Dendritic cell treated with granulocyte-macrophage colony-stimulating factor and Interleukin-4, amounts not matched to agents 40 ng/mL and 50 ng/mL, for 4 days (primary cell): Measurements from ENCODE around the gene PROSER2.

Experiments used
- H3K27ac Mint-ChIP-seq: one replicate; pipeline ENCODE4 v1.8.0; 2022; ENCODE audit warnings: mild to moderate bottlenecking, mixed read lengths
- H3K27me3 Mint-ChIP-seq: one replicate; pipeline ENCODE4 v1.8.0; 2022; ENCODE audit warnings: mild to moderate bottlenecking, mixed read lengths
- H3K36me3 Mint-ChIP-seq: one replicate; pipeline ENCODE4 v1.8.0; 2022; ENCODE audit warnings: low read depth, mixed read lengths
- H3K4me1 Mint-ChIP-seq: one replicate; pipeline ENCODE4 v1.8.0; 2022; ENCODE audit warnings: low read depth, mixed read lengths
- H3K4me3 Mint-ChIP-seq: one replicate; pipeline ENCODE4 v1.8.0; 2022; ENCODE audit warnings: mild to moderate bottlenecking, moderate library complexity, mixed read lengths
- H3K9me3 Mint-ChIP-seq: one replicate; pipeline ENCODE4 v1.8.0; 2022; ENCODE audit warnings: mixed read lengths
- intact Hi-C: fragments of 100-400 bp; cut with micrococcal nuclease; formaldehyde crosslinking; loops from one replicate; pipeline ENCODE4 v1.15.0; 2022

Gene PROSER2

GRCh38 chr10:11856089-11856488, 32.9 kb downstream of the PROSER2 start:
- intact Hi-C loops, result no loop called here
- no peak overlapping the region for H3K4me3 Mint-ChIP-seq
- no peaks in the 10 kb centered on the region for H3K9me3 Mint-ChIP-seq
- H3K4me1 Mint-ChIP-seq, result no peaks in the 10 kb centered on the region
- H3K27ac Mint-ChIP-seq, result no peak overlapping the region
- H3K27me3 Mint-ChIP-seq, result no peaks in the 10 kb centered on the region
- peaks cover 5% of the 10 kb centered on the region for H3K36me3 Mint-ChIP-seq

DNA sequence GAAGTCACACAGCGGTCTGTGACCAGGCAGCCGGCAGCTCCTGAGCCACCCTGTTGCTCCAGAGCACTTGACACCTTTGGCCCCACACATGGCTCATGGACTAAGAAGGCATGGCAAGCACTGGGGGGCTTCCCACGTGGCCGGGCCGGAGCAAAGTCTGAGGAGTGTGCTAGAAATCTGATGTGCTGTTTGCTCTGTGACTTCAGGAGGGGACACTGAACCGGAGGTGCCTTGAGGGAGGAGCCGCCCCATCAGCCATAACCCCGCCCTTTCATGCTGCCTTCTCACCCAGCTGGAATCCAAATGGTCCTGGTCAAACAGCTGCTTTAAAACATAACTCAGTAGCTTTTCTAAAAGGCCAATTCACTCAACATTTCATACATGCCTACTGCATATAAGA, 33.5 kb downstream of the PROSER2 start:
- no peaks in the 10 kb centered on the region for H3K9me3 Mint-ChIP-seq
- peaks cover 5% of the 10 kb centered on the region for H3K36me3 Mint-ChIP-seq
- H3K4me1 Mint-ChIP-seq, result no peaks in the 10 kb centered on the region
- no peak overlapping the region for H3K4me3 Mint-ChIP-seq
- H3K27ac Mint-ChIP-seq, result no peak overlapping the region
- intact Hi-C loops, result no loop called here
- no peaks in the 10 kb centered on the region for H3K27me3 Mint-ChIP-seq

GRCh38 chr10:11858093-11858492, 34.9 kb downstream of the PROSER2 start:
- intact Hi-C loops, result no loop called here
- Mint-ChIP-seq H3K27me3 (no peaks in the 10 kb centered on the region), H3K4me1 (peaks cover under 1% of the 10 kb centered on the region), H3K9me3 (no peaks in the 10 kb centered on the region), H3K4me3 (no peak overlapping the region), H3K36me3 (peaks cover 5% of the 10 kb centered on the region), H3K27ac (no peak overlapping the region)

GRCh38 chr10:11861341-11861740, 38.2 kb downstream of the PROSER2 start:
- Mint-ChIP-seq H3K4me3 (no peak overlapping the region), H3K36me3 (no peaks in the 10 kb centered on the region), H3K9me3 (no peaks in the 10 kb centered on the region), H3K27me3 (no peaks in the 10 kb centered on the region), H3K4me1 (peaks cover 14% of the 10 kb centered on the region), H3K27ac (no peak overlapping the region)
- intact Hi-C loops, result no loop called here

DNA sequence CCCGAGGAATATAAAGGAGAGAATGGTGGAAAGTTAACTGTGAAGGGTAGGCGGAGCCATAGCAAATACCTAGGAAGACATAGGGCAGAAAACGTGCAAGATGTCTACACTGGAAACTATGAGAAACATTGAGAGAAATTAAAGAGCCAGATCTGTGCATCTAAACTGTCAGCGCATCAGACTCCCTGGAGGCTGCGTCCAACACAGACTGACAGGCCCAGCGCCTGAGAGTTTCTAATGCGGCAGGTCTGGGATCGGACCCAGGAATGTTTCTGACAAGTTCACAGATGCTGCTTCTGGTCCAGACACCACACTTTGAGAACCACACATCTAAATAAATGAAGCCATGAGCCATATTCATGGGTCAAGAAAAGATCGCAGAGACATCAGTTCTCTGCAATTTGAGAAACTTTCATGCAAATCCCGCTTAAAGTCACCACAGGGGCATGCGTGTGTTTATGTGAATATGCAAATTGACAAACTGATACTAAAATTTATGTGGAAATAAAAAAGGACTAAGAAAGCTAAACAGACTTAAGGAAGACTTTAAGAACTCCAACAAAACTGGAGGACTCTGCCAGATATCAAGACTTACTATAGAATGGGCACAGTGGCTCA, 38.8 kb downstream of the PROSER2 start:
- H3K9me3 Mint-ChIP-seq, result no peaks in the 10 kb centered on the region
- intact Hi-C loops, result no loop called here
- no peaks in the 10 kb centered on the region for H3K36me3 Mint-ChIP-seq
- H3K27ac Mint-ChIP-seq, result no peak overlapping the region
- H3K27me3 Mint-ChIP-seq, result no peaks in the 10 kb centered on the region
- H3K4me3 Mint-ChIP-seq, result no peak overlapping the region
- peaks cover 14% of the 10 kb centered on the region for H3K4me1 Mint-ChIP-seq

DNA sequence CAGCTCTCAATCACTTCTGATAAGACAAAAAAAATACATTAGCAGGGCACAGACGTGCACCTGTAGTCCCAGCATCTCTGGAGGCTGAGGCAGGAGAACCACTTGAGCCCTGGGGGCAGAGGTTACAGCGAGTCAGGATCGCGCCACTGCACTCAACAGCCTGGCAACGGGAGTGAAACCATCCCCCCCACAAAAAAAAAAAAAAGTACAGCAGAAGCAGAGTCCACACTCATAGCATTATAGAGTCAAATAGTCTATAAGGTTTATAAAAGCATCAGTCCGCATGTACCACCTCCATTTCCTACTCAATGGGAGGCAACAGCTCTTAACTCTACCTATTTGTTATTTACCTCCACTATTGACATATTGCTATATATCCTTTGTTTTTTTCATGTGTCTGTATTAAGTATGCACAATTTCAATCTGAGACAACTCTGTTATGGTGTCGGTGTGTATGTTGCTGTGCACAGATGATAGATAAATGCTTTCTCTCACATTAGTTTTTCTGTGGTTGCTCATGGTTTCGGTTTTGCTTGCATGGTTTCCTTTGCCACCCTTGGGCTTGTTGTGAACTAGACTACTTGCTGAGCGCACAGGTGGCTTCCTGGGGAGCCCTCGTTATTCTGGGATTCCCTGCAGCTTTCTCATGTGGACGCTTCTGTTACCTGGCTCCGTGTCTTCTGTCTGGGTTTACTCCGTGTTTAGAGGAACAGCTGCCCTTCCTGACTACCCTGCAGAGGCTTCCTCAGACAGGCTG, 40.4 kb downstream of the PROSER2 start:
- H3K27me3 Mint-ChIP-seq, result no peaks in the 10 kb centered on the region
- H3K27ac Mint-ChIP-seq, result peak overlapping the region; percentile 48
- intact Hi-C loops, result no loop called here
- no peaks in the 10 kb centered on the region for H3K36me3 Mint-ChIP-seq
- H3K4me1 Mint-ChIP-seq, result peaks cover 14% of the 10 kb centered on the region
- no peaks in the 10 kb centered on the region for H3K9me3 Mint-ChIP-seq
- H3K4me3 Mint-ChIP-seq, result peak overlapping the region; percentile 65

DNA sequence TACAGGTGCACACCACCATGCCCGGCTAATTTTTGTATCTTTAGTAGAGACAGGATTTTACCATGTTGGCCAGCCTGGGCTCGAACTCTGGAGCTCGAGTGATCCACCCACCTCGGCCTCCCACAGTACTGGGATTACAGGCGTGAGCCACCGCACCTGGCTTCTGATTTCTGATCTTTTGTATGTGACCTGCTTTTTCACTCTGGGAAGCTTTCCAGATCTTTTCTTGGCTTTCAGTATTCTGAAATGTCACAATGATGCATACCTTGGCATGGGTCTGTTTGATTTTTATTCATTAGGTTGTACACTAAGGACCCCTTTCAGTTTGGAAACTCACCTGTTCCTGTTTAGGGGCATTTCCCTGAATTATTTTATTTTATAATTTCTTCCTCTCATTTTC, 41.6 kb downstream of the PROSER2 start:
- intact Hi-C loops, result no loop called here
- no peaks in the 10 kb centered on the region for H3K27me3 Mint-ChIP-seq
- peaks cover 14% of the 10 kb centered on the region for H3K4me1 Mint-ChIP-seq
- H3K4me3 Mint-ChIP-seq, result no peak overlapping the region
- no peaks in the 10 kb centered on the region for H3K36me3 Mint-ChIP-seq
- no peak overlapping the region for H3K27ac Mint-ChIP-seq
- H3K9me3 Mint-ChIP-seq, result no peaks in the 10 kb centered on the region

- H3K9me3 Mint-ChIP-seq, result no peaks in the 10 kb centered on the region
- peaks cover 14% of the 10 kb centered on the region for H3K4me1 Mint-ChIP-seq
- no peaks in the 10 kb centered on the region for H3K27me3 Mint-ChIP-seq
- intact Hi-C loops, result no loop called here
- no peaks in the 10 kb centered on the region for H3K36me3 Mint-ChIP-seq
- no peak overlapping the region for H3K27ac Mint-ChIP-seq
- H3K4me3 Mint-ChIP-seq, result no peak overlapping the region
Observed at GRCh38 chr10:11865561-11865960, 42.4 kb downstream of the PROSER2 start.

GRCh38 chr10:11866199-11866925, 43.2 kb downstream of the PROSER2 start:
- H3K27ac Mint-ChIP-seq, result no peak overlapping the region
- no peaks in the 10 kb centered on the region for H3K9me3 Mint-ChIP-seq
- H3K36me3 Mint-ChIP-seq, result no peaks in the 10 kb centered on the region
- H3K4me3 Mint-ChIP-seq, result no peak overlapping the region
- intact Hi-C loops, result no loop called here
- H3K4me1 Mint-ChIP-seq, result peaks cover 16% of the 10 kb centered on the region
- no peaks in the 10 kb centered on the region for H3K27me3 Mint-ChIP-seq

DNA sequence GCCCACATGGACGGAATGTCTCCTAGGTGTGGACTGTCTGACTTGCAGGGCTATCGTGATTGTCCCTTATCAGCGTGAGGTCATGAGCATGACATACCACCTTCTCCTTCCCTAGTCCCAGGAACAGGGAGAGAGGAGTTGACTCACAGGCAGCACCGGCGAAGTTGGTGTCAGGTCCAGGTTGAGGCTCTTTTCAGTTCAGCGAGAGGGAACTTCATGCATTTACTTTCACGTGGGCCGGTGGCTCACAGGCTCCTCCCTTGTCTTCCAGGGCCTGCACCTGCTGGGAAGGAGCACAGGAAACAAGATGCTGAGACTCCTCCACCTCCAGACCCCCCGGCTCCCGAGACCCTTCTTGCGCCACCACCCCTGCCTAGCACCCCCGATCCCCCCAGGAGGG, 46.1 kb downstream of the PROSER2 start:
- peaks cover 8% of the 10 kb centered on the region for H3K4me1 Mint-ChIP-seq

GRCh38 chr10:11869743-11870460, 46.7 kb downstream of the PROSER2 start:
- no peaks in the 10 kb centered on the region for H3K27me3 Mint-ChIP-seq
- no peaks in the 10 kb centered on the region for H3K9me3 Mint-ChIP-seq
- intact Hi-C loops, result no loop called here
- no peaks in the 10 kb centered on the region for H3K36me3 Mint-ChIP-seq
- no peak overlapping the region for H3K4me3 Mint-ChIP-seq
- H3K4me1 Mint-ChIP-seq, result peaks cover 12% of the 10 kb centered on the region
- no peak overlapping the region for H3K27ac Mint-ChIP-seq

More for the DNA sequence above, 46.1 kb downstream of the PROSER2 start:
- Mint-ChIP-seq H3K27me3 (no peaks in the 10 kb centered on the region), H3K9me3 (no peaks in the 10 kb centered on the region), H3K27ac (no peak overlapping the region), H3K36me3 (no peaks in the 10 kb centered on the region), H3K4me3 (no peak overlapping the region)
- intact Hi-C loops, result no loop called here

DNA sequence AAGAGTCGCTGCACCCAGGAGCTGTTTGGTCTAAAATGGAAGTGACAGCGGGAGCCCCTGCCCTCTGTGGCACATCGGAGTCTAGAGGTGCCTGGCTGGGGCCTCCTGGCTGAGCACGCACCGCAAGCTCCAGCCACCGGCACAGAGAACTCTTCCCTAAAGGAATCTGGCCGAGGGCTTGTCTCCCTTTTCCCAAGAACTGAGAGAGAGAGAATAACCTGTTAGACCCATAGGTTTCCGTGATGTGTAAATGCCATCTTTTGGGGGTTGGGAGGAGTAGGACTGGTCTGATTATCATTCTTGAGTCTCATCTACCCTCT, 47.3 kb downstream of the PROSER2 start:
- intact Hi-C loops, result no loop called here

GRCh38 chr10:11870900-11871400, 47.8 kb downstream of the PROSER2 start:
- Mint-ChIP-seq H3K9me3 (no peaks in the 10 kb centered on the region), H3K4me3 (no peak overlapping the region), H3K27ac (no peak overlapping the region), H3K4me1 (peaks cover 23% of the 10 kb centered on the region), H3K27me3 (no peaks in the 10 kb centered on the region), H3K36me3 (no peaks in the 10 kb centered on the region)
- intact Hi-C loops, result no loop called here

More for the DNA sequence above, 47.3 kb downstream of the PROSER2 start:
- Mint-ChIP-seq H3K27ac (no peak overlapping the region), H3K4me3 (no peak overlapping the region), H3K4me1 (peaks cover 17% of the 10 kb centered on the region), H3K36me3 (no peaks in the 10 kb centered on the region), H3K27me3 (no peaks in the 10 kb centered on the region), H3K9me3 (no peaks in the 10 kb centered on the region)

DNA sequence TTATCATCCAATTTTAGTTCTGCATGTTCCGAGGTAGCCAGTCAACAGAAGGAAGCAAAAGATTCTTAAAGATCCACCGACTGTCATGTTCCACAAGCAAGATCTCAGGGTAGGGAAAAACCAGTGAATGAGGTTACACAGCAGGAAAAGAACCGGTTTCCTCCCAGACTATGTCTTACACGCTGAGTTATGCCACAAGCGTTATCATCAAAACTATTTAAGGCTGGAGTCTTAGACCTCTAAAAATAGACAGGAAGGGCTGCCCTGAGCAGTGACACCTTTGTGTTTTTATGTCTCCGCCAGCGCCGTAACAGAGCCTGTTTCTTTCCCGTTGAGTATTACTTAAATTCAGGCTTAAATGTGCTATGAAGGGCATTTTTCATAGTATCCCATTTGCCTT, 48.3 kb downstream of the PROSER2 start:
- intact Hi-C loops, result no loop called here
- Mint-ChIP-seq H3K27ac (no peak overlapping the region), H3K36me3 (no peaks in the 10 kb centered on the region), H3K4me1 (peaks cover 28% of the 10 kb centered on the region), H3K27me3 (no peaks in the 10 kb centered on the region), H3K4me3 (no peak overlapping the region), H3K9me3 (no peaks in the 10 kb centered on the region)
